HepG2 (cell line): Measurements from ENCODE around the gene DNAJC30. TPM values are rescaled to one million over a fixed set of nuclear protein-coding genes. Genes with fewer than 3 reads are reported as not detected.

Source experiments
- ATAC-seq: fragments of 200-7000 bp; cut with Tn5 transposase; 3 replicates; pipeline ENCODE4 v1.9.1; 2020; ENCODE audit warnings: mild to moderate bottlenecking, moderate library complexity
- BruUV-seq: library from RNA; stranded (reverse); fragments of 400-500 nt; replicated peaks from 2 replicates; lab custom pipeline; 2021; lab: Mats Ljungman, UMichigan
- CTCF ChIA-PET: fragments of 300-600 bp; formaldehyde crosslinking; extraction: SDS; loops from one replicate; lab custom pipeline; 2021; ENCODE audit warnings: low total read pairs, inconsistent platforms, low intra/inter-chr PET ratio; lab: Yijun Ruan, JAX
- POLR2A ChIA-PET: fragments of 350-600 bp; sonication (Branson Sonifier 250); formaldehyde crosslinking; loops from one replicate; lab custom pipeline; 2020; ENCODE audit warnings: antibody characterized with exemption, inconsistent platforms; lab: Yijun Ruan, JAX
- DNase-seq: peaks from one replicate; pipeline ENCODE4 v3.0.0-alpha.2; 2015; ENCODE audit warnings: low spot score
- FAIRE-seq: peaks from 3 replicates; lab custom pipeline; 2011; peaks lifted over from hg19 to GRCh38; lab: Jason Lieb, UNC
- H2AFZ ChIP-seq: one replicate; pipeline ENCODE4 v1.6.1; 2011; ENCODE audit warnings: low read length, inconsistent platforms
- H3K27ac ChIP-seq: fragments of 300-600 bp; 3 replicates; pipeline ENCODE4 v1.8.0; 2011; ENCODE audit warnings: mixed run types, mild to moderate bottlenecking, mixed read lengths, low read length, inconsistent platforms; ENCODE audit not compliant: insufficient read depth; ENCODE audit errors: extremely low read length
- H3K27me3 ChIP-seq, 2 experiments: fragments of 200-600 bp in 1 of 2; 2 replicates in 1 of 2; 3 replicates in 1 of 2; pipeline versions ENCODE4 v1.6.0 to v1.8.0; 2011; ENCODE audit warnings: low read length in 2 of 2, mild to moderate bottlenecking in 2 of 2, moderate library complexity in 2 of 2, inconsistent platforms in 1 of 2; ENCODE audit not compliant: insufficient read depth in 2 of 2, control insufficient read depth in 1 of 2
- H3K36me3 ChIP-seq, 2 experiments: fragments of 200-600 bp in 1 of 2; replicated peaks in 1 of 2; 2 replicates in 1 of 2; 3 replicates in 1 of 2; pipeline versions ENCODE4 v1.5.1 to v1.8.0; 2011; ENCODE audit warnings: low read length in 2 of 2, inconsistent platforms in 1 of 2; ENCODE audit not compliant: insufficient read depth in 2 of 2, control insufficient read depth in 1 of 2
- H3K4me1 ChIP-seq: 2 replicates; pipeline ENCODE4 v1.5.1; 2012; ENCODE audit warnings: low read length, inconsistent platforms; ENCODE audit not compliant: insufficient read depth
- H3K4me2 ChIP-seq: 2 replicates; pipeline ENCODE4 v1.6.0; 2011; ENCODE audit warnings: low read depth, low read length, inconsistent platforms
- H3K4me3 ChIP-seq, 3 experiments: fragments of 200-600 bp in 1 of 3; sonication (generic), shearing (Covaris generic) in 1 of 3; replicated peaks in 1 of 3; 2 replicates each; pipeline ENCODE4 v1.5.1; 2011 to 2016; ENCODE audit warnings: low read length in 3 of 3, inconsistent platforms in 2 of 3, low read depth in 2 of 3, mild to moderate bottlenecking in 2 of 3, control low read depth in 1 of 3, mixed read lengths in 1 of 3; ENCODE audit not compliant: insufficient read depth in 1 of 3
- H3K79me2 ChIP-seq: one replicate; pipeline ENCODE4 v1.6.1; 2011; ENCODE audit warnings: low read length, inconsistent platforms; ENCODE audit not compliant: insufficient read depth
- H3K9ac ChIP-seq: 2 replicates; pipeline ENCODE4 v1.6.0; 2011; ENCODE audit warnings: mild to moderate bottlenecking, low read depth, low read length, inconsistent platforms; ENCODE audit not compliant: insufficient read depth
- H3K9me3 ChIP-seq: 2 replicates; pipeline ENCODE4 v1.5.1; 2012; ENCODE audit warnings: mild to moderate bottlenecking, low read length
- H4K20me1 ChIP-seq: 2 replicates; pipeline ENCODE4 v1.6.0; 2011; ENCODE audit warnings: inconsistent platforms, mild to moderate bottlenecking, low read length, moderate library complexity; ENCODE audit not compliant: insufficient read depth
- ARNT2 ChIP-seq: sonication (generic); formaldehyde crosslinking; IDR thresholded peaks from 2 replicates; pipeline ENCODE4 v1.8.0; 2022; ENCODE audit warnings: mild to moderate bottlenecking, low read depth, missing genetic modification reagents, moderate library complexity
- CBX1 ChIP-seq: IDR thresholded peaks from one replicate; pipeline ENCODE4 v1.6.1; 2016; ENCODE audit warnings: antibody characterized with exemption, low read depth
- CEBPG ChIP-seq: IDR thresholded peaks from 2 replicates; pipeline ENCODE4 v1.6.1; 2016
- HNF4G ChIP-seq, 2 experiments: sonication (generic) in 1 of 2; formaldehyde crosslinking in 1 of 2; IDR thresholded peaks; 2 replicates each; pipeline versions ENCODE4 v1.4.0 to v1.6.1; 2011 to 2020; ENCODE audit warnings: borderline replicate concordance in 2 of 2, low read depth in 2 of 2, mild to moderate bottlenecking in 2 of 2, low read length in 1 of 2, missing genetic modification reagents in 1 of 2, moderate library complexity in 1 of 2
- HNRNPLL ChIP-seq: fragments of 200-400 bp; formaldehyde crosslinking; IDR thresholded peaks from 2 replicates; pipeline ENCODE4 v1.6.1; 2017; ENCODE audit warnings: mild to moderate bottlenecking, low read depth, low read length; ENCODE audit not compliant: poor library complexity, severe bottlenecking
- MBNL3 ChIP-seq: fragments of 250-450 bp; sonication (Bioruptor Pico); conservative IDR thresholded peaks from 2 replicates; pipeline ENCODE4 v1.8.0; 2022; ENCODE audit warnings: mild to moderate bottlenecking, inconsistent platforms
- REXO4 ChIP-seq: sonication (generic); formaldehyde crosslinking; IDR thresholded peaks from 2 replicates; pipeline ENCODE4 v1.8.0; 2022; ENCODE audit warnings: missing genetic modification reagents, mild to moderate bottlenecking, borderline replicate concordance
- SMC3 ChIP-seq: IDR thresholded peaks from 2 replicates; pipeline ENCODE4 v1.6.1; 2011; ENCODE audit warnings: low read length, improper control_type of control experiment
- SPEN ChIP-seq: sonication (generic); formaldehyde crosslinking; IDR thresholded peaks from 2 replicates; pipeline ENCODE4 v1.5.1; 2020; ENCODE audit warnings: low read depth, mild to moderate bottlenecking, missing genetic modification reagents
- SRSF1 ChIP-seq: fragments of 200-400 bp; formaldehyde crosslinking; optimal IDR thresholded peaks from 2 replicates; pipeline ENCODE3; 2017; ENCODE audit warnings: mild to moderate bottlenecking, low read depth, low read length, moderate library complexity
- THAP7 ChIP-seq: sonication (generic); formaldehyde crosslinking; IDR thresholded peaks from 2 replicates; pipeline ENCODE4 v1.8.1; 2023; ENCODE audit warnings: mild to moderate bottlenecking, missing genetic modification reagents
- TOPORS ChIP-seq: sonication (generic); formaldehyde crosslinking; IDR thresholded peaks from 2 replicates; pipeline ENCODE4 v1.8.0; 2023; ENCODE audit warnings: mild to moderate bottlenecking, missing genetic modification reagents
- UBTF ChIP-seq: sonication (generic); formaldehyde crosslinking; IDR thresholded peaks from 2 replicates; pipeline ENCODE4 v1.4.0; 2020; ENCODE audit warnings: mild to moderate bottlenecking, missing genetic modification reagents
- ZBTB4 ChIP-seq: sonication (generic); formaldehyde crosslinking; IDR thresholded peaks from 2 replicates; pipeline ENCODE4 v1.4.0; 2020; ENCODE audit warnings: missing genetic modification reagents, mild to moderate bottlenecking, borderline replicate concordance
- ZBTB42 ChIP-seq: sonication (generic); formaldehyde crosslinking; IDR thresholded peaks from 2 replicates; pipeline ENCODE4 v1.5.0; 2020; ENCODE audit warnings: mild to moderate bottlenecking, missing genetic modification reagents
- ZFP36L2 ChIP-seq: sonication (generic); formaldehyde crosslinking; IDR thresholded peaks from 2 replicates; pipeline ENCODE4 v1.4.0; 2020; ENCODE audit warnings: missing genetic modification reagents
- ZNF335 ChIP-seq: sonication (generic); formaldehyde crosslinking; IDR thresholded peaks from 2 replicates; pipeline ENCODE4 v1.4.0; 2020; ENCODE audit warnings: missing genetic modification reagents
- ZNF501 ChIP-seq: sonication (generic); formaldehyde crosslinking; IDR thresholded peaks from 2 replicates; pipeline ENCODE4 v1.5.1; 2020; ENCODE audit warnings: mild to moderate bottlenecking, moderate library complexity, missing genetic modification reagents
- ZNF556 ChIP-seq: sonication (generic); formaldehyde crosslinking; IDR thresholded peaks from 2 replicates; pipeline ENCODE4 v1.4.0; 2020; ENCODE audit warnings: mild to moderate bottlenecking, missing genetic modification reagents, borderline replicate concordance
- WGBS: methylation state at CpG from one replicate; pipeline ENCODE4 v1.1.6; 2017; ENCODE audit warnings: low lambda C conversion rate; 5-methylcytosine and 5-hydroxymethylcytosine counted together
- in situ Hi-C: cut with HindIII; loops from 2 replicates; pipeline ENCODE4 v1.10.0; 2017; ENCODE audit warnings: low pct_unique_long_range_greater_than_20kb; ENCODE audit not compliant: extremely low pct_ligation_motif_present
- intact Hi-C: fragments of 100-400 bp; cut with micrococcal nuclease; formaldehyde crosslinking; loops from one replicate; pipeline ENCODE4 v1.10.0; 2022; ENCODE audit not compliant: unreplicated experiment
- polyA plus RNA-seq, 8 experiments: library from polyadenylated mRNA; depleted of rRNA in 3 of 8; stranded (reverse) in 7 of 8; unstranded in 1 of 8; fragments of >200 nt; fragmentation: Illumina TruSeq in 4 of 8; extraction: Trizol in 4 of 8; gene quantifications; 2 replicates each; pipeline versions ENCODE4 v1.2.1 to v1.2.3, GENCODE V29; 2011 to 2016; ENCODE audit warnings: low read depth in 4 of 8, missing spikeins in 1 of 8, mixed read lengths in 1 of 8; ENCODE audit not compliant: insufficient read depth in 1 of 8
- total RNA-seq, 5 experiments: library from RNA; depleted of rRNA; stranded (reverse); fragments of >200 nt; fragmentation: Illumina TruSeq; extraction: Trizol; gene quantifications; 2 replicates each; pipeline ENCODE4 v1.2.3, GENCODE V29; 2016; ENCODE audit warnings: low read depth in 1 of 5

DNAJC30 gene
- total and polyA plus RNA-seq, 2 of the 13 experiments (the other 11 are each of a cell fraction or from before 2014, with no cell fraction given), result 3.3 to 3.8 TPM

- Histone ChIP-seq H2AFZ (no peak overlapping the region), H3K4me3 (peak overlapping the region; percentile 47 to 87 (median 47); a peak in 4 of 6 replicates), H3K9me3 (no peaks in the 10 kb centered on the region), H3K36me3 (no peaks in the 10 kb centered on the region), H3K4me2 (peak overlapping the region; percentile 74), H3K27ac (no peak overlapping the region), H3K9ac (no peak overlapping the region), H3K79me2 (no peaks in the 10 kb centered on the region), H3K27me3 (peaks cover 0 to 1% of the 10 kb centered on the region in 2 experiments; a peak in 1 of 5 replicates), H4K20me1 (peaks cover 7% of the 10 kb centered on the region), H3K4me1 (peaks cover 47% of the 10 kb centered on the region)
- intact Hi-C loops, result loop anchor here (5.0 kb wide), 2 partner anchors 37 to 52 kb away; partner anchors contain the start of genes BUD23, DNAJC30 and VPS37D
- in situ Hi-C loops, result loop anchor here (5.0 kb wide), 1 partner anchor 112 kb away; no protein-coding TSS in a partner anchor
- 12% methylated on average over 6 of the region's 16 CpGs for WGBS
- POLR2A ChIA-PET, result interaction anchor here (0.7 to 1.6 kb wide), 7 partner anchors 13 to 119 kb away, joined by 3 to 8 read pairs (median 4); partner anchors contain the start of gene MLXIPL
- no TSS peak for BruUV-seq
- CTCF ChIA-PET, result no interaction called here
- DNase-seq (no peak), ATAC-seq (peak; percentile 4; the same call in 2 of the 3 replicates), FAIRE-seq (no peak)
- no peak for TF ChIP-seq THAP7
- TF ChIP-seq CBX1, result no peak
- TF ChIP-seq ZNF501 (CRISPR knock-in tag), result no peak
- no peak for TF ChIP-seq HNRNPLL
- TF ChIP-seq ZFP36L2 (CRISPR knock-in tag), result no peak
- no peak for TF ChIP-seq ZNF335 (CRISPR knock-in tag)
- no peak for TF ChIP-seq SMC3
- no peak for TF ChIP-seq MBNL3 (CRISPR knock-in tag)
- TF ChIP-seq UBTF (CRISPR knock-in tag), result no peak
- no peak for TF ChIP-seq SPEN (CRISPR knock-in tag)
- TF ChIP-seq SRSF1, result no peak
- no peak for TF ChIP-seq ZNF556
- TF ChIP-seq REXO4 (CRISPR knock-in tag), result no peak
- TF ChIP-seq TOPORS (CRISPR knock-in tag), result no peak
- TF ChIP-seq CEBPG (CRISPR knock-in tag), result peak; percentile 15; the same call in 1 of the 2 replicates
- TF ChIP-seq ARNT2 (CRISPR knock-in tag), result 0 out of 2 replicates have a peak, but pooled peaks have one; percentile 8
- TF ChIP-seq ZBTB4 (CRISPR knock-in tag), result no peak
- TF ChIP-seq ZBTB42 (CRISPR knock-in tag), result no peak
- TF ChIP-seq HNF4G (IDR thresholded peaks at IDR 0.05; ENCODE audit: borderline replicate concordance, low read depth, low read length), result no peak
- no peak for TF ChIP-seq HNF4G (CRISPR knock-in tag; IDR thresholded peaks at IDR 0.05; ENCODE audit: borderline replicate concordance, low read depth)
These were observed 36.5 kb upstream of the DNAJC30 start for GRCh38 chr7:73719806-73720169.
